Mucosa of descending colon (tissue), 3 donors: ENCODE data around the gene SLC17A7. TPM values are rescaled to one million over a fixed set of nuclear protein-coding genes. Genes with fewer than 3 reads are reported as not detected.

ENCODE experiments used
- ATAC-seq: fragments of 200-7000 bp; cut with Tn5 transposase; one replicate; pipeline ENCODE4 v1.9.1; 2020; ENCODE audit warnings: mild to moderate bottlenecking, moderate library complexity
- DNase-seq, 3 donors: peaks; one replicate each; pipeline ENCODE4 v3.0.0-alpha.2; 2020
- H3K36me3 ChIP-seq: fragments of 200-600 bp; one replicate; pipeline ENCODE4 v1.8.0; 2021; ENCODE audit warnings: low read depth, mild to moderate bottlenecking
- H3K4me1 ChIP-seq: fragments of 200-600 bp; one replicate; pipeline ENCODE4 v1.8.0; 2021; ENCODE audit warnings: low read depth, mild to moderate bottlenecking
- H3K4me3 ChIP-seq: fragments of 200-600 bp; one replicate; pipeline ENCODE4 v1.8.0; 2021; ENCODE audit warnings: mild to moderate bottlenecking
- H3K9me3 ChIP-seq: fragments of 200-600 bp; one replicate; pipeline ENCODE4 v1.8.0; 2021; ENCODE audit warnings: mild to moderate bottlenecking
- intact Hi-C, 2 donors: fragments of 100-400 bp; cut with DNase I in 1 of 2; cut with micrococcal nuclease in 1 of 2; formaldehyde crosslinking; loops; one replicate each; pipeline versions ENCODE4 v1.11.0 to v1.11.1; 2022; cut with DNase I, micrococcal nuclease
- total RNA-seq, 3 donors: library from RNA; stranded (reverse); fragmentation: NEBNext Ultra II Directional in 2 of 3; extraction: Animal tissue kit (Norgen Biotek cat#: 25700) in 2 of 3; gene quantifications; one replicate each; pipeline versions ENCODE4 v1.2.1 to v1.2.4, GENCODE V29; 2021 to 2023
- TF ChIP-seq, protein P1 (sequence below): fragments of 200-600 bp; IDR thresholded peaks from one replicate; pipeline ENCODE4 v1.8.0; 2022; ENCODE audit warnings: antibody characterized with exemption, mild to moderate bottlenecking
- donor health status: DM: no; HTN: no; CAD: no; lungs with moderate emphysema.
- donor health status: DM: no; HTN: no; CAD: no.
- donor health status: DM: no; HTN: yes; CAD: no.

SLC17A7 gene
- total RNA-seq, 3 donors from 2014 or later, result 0.20 to 1.0 (median 0.51) TPM

DNA sequence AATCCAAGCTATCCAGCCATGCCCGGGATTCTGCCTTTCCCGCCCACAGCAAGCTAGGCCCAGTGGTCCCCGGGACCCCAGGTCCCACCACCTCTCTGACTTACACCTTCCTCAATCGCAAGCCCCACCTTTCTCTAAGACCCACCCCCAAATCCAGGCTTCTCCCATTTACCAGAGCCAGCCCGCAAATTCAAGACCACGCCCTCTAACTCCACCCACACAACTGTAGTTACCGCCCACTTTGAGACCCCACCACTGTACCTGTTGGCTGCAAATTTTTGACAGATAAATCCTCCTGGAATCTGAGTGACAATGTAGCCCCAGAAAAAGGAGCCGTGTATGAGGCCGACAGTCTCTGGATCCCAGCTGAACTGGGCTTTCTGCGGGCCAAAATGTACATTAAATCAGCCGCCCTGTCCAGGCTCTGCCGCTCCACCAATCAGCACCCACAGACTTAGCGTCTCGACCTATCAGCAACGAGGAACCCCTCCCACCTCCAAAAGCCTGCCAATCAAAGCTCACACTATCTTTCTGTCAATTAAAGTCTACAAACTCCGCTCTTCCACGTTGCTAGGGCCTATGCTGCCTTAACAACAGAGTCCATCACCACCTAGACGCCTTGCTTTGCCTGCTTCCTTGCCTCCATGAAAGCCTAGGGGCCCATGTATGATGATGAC, 6.3 kb downstream of the SLC17A7 start:
- H3K4me1 ChIP-seq, result no peaks in the 10 kb centered on the region
- H3K9me3 ChIP-seq, result no peaks in the 10 kb centered on the region
- peak in 1 of 3 donors; percentile 22 for DNase-seq
- no peak for ATAC-seq
- intact Hi-C loops, result loop anchor here in 1 of 2 donors (5.0 kb wide), 1 partner anchor 38 kb away; no protein-coding TSS in a partner anchor
- TF ChIP-seq, protein P1, sequence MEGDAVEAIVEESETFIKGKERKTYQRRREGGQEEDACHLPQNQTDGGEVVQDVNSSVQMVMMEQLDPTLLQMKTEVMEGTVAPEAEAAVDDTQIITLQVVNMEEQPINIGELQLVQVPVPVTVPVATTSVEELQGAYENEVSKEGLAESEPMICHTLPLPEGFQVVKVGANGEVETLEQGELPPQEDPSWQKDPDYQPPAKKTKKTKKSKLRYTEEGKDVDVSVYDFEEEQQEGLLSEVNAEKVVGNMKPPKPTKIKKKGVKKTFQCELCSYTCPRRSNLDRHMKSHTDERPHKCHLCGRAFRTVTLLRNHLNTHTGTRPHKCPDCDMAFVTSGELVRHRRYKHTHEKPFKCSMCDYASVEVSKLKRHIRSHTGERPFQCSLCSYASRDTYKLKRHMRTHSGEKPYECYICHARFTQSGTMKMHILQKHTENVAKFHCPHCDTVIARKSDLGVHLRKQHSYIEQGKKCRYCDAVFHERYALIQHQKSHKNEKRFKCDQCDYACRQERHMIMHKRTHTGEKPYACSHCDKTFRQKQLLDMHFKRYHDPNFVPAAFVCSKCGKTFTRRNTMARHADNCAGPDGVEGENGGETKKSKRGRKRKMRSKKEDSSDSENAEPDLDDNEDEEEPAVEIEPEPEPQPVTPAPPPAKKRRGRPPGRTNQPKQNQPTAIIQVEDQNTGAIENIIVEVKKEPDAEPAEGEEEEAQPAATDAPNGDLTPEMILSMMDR, result no peak
- H3K4me3 ChIP-seq, result no peak overlapping the region
- H3K36me3 ChIP-seq, result no peaks in the 10 kb centered on the region

DNA sequence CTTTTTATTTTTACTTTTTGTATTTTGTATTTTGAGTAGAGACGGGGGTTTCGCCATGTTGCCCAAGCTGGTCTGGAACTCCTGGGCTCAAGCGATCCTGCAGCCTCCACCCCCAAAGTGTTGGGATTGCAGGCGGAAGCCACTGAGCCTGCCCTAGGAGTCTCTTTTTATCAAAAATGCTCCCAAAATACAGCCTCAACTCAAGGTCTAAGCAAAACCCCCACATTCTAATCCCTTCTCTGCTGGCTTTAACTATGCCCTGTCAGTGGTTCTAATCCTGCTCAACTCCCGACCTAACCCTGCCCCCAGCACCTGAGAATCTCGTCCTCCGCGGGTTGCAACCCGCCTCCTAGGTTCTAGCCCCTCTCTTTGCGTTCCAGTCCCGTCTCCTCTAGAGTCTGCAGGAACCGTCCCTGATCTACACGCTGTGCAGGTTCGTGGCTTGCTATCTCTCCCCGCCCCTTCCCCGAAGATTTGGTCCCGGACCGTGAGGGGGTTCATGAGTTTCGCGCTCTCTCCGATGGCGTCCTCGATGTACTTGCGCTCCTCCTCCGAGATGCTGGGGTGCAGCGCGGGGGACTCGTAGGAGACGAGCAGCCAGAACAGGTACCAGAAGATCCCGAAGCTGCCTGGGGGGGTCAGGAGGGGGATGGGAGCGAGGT, 8.0 kb downstream of the SLC17A7 start:
- H3K36me3 ChIP-seq, result no peaks in the 10 kb centered on the region
- ATAC-seq (no peak), DNase-seq (no peak)
- peaks cover 1% of the 10 kb centered on the region for H3K4me1 ChIP-seq
- H3K4me3 ChIP-seq, result no peak overlapping the region
- TF ChIP-seq, protein P1, result no peak
- H3K9me3 ChIP-seq, result no peaks in the 10 kb centered on the region
- intact Hi-C loops, result loop anchor here in 1 of 2 donors (5.0 kb wide), 1 partner anchor 36 kb away; no protein-coding TSS in a partner anchor

DNA sequence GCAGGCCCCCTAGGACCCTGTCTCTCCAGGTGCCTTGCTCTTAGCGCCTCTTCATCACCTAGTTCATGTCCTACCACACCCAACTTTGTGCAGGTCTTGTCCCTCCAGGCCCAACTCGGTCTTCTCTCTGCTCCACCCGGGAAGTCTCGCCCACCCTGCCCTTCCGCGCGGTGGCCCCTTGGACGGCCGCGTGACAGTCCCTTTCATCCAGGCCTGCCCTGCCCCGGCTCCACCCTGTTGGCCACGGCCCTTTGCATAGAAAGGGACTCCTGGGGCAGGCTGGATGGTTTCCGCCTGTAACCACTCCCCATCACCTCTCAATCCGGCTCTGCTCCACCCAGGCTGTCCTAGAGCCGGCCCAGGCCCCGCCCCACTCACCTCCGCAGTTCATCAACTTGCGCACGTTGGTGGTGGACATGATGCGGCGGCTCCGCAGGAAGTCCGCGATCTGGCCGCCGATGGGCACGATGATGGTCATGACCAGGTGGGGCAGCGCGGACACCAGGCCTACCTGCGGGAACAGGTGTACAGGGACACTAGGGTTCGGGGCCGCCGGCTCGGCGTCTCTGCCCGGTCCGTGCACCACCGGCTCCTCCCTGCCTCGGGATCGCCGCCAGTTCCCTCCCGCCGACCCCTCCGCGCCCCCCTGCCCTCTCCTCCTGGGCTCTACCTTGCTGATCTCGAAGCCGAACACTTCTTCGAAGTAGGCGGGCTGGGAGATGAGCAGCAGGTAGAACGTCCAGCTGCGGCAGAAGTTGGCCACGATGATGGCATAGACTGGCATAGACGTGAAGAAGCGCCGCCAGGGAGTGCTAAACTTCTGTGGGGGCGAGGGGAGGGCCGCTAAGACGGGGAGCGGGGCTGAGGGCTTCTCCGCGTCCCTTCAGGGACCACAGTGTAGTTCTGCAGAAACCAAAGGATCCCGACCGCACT, 8.9 kb downstream of the SLC17A7 start:
- ATAC-seq, result peak; percentile 93
- peaks cover 5% of the 10 kb centered on the region for H3K4me1 ChIP-seq
- no peaks in the 10 kb centered on the region for H3K36me3 ChIP-seq
- no peak overlapping the region for H3K4me3 ChIP-seq
- TF ChIP-seq, protein P1, result no peak
- intact Hi-C loops, result loop anchor here in 1 of 2 donors (5.0 kb wide), 1 partner anchor 35 kb away; no protein-coding TSS in a partner anchor
- H3K9me3 ChIP-seq, result no peaks in the 10 kb centered on the region
- DNase-seq, result peak; percentile 63 to 70 (median 66)

DNA sequence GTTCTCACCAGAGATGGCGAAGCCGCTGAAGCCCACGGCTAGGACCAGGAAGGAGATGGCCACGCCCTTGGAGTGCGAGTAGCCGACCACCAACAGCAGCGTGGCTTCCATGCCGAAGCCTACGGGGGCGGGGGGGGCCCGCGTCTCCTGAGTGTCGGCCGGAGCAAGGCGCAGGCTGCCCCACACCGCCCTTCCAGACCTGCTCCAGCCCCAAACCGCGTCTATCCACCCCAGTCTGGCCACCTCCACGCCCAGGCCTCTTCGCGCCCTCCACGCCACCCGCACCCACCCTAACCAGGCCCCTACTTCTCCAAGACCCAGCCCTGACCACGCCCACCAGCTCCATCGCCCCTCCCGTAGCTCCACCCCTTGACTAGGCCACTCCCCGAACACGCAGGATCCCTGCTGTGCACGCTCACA, 10.0 kb downstream of the SLC17A7 start:
- no peaks in the 10 kb centered on the region for H3K36me3 ChIP-seq
- intact Hi-C loops, result loop anchor here in 1 of 2 donors (5.0 kb wide), 1 partner anchor 34 kb away; no protein-coding TSS in a partner anchor
- H3K9me3 ChIP-seq, result no peaks in the 10 kb centered on the region
- no peak overlapping the region for H3K4me3 ChIP-seq
- no peak for ATAC-seq
- DNase-seq, result peak in 1 of 3 donors; percentile 52
- H3K4me1 ChIP-seq, result peaks cover 5% of the 10 kb centered on the region
- TF ChIP-seq, protein P1, result no peak

DNA sequence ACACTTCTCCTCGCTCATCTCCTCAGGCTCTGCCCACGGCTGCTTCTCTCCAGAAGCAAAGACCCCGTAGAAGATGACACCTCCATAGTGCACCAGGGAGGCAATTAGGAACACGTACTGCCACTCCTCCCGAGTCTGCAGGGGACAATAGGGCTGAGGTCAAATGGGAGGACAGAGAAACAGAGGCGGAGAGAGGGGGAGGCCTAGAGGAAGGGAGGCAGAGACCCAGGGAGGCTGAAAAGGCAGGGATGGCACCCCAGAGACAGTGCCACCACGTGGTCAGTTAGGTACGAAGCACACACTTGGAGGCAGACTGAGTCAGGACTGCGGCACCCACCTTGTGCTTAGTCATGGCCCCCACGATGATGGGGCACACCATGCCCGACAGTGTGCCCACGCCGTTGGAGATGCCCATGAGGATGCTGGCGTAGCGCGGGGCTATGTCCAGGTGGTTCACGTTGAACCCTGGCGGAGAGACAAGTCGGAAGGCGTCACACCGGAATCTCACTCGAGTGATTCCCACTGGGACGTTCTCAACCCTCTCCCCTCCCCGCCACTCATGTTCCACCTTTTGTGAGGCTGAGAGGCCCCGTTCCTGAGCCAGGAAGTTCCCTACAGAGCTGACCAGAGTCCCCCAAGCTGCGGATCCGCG, 10.5 kb downstream of the SLC17A7 start:
- H3K4me3 ChIP-seq, result no peak overlapping the region
- TF ChIP-seq, protein P1, result no peak
- no peak for ATAC-seq
- DNase-seq, result peak in 1 of 3 donors; percentile 37
- H3K4me1 ChIP-seq, result peaks cover 5% of the 10 kb centered on the region
- H3K9me3 ChIP-seq, result no peaks in the 10 kb centered on the region
- H3K36me3 ChIP-seq, result no peaks in the 10 kb centered on the region
- intact Hi-C loops, result loop anchor here in 1 of 2 donors (5.0 kb wide), 1 partner anchor 34 kb away; no protein-coding TSS in a partner anchor
